NCI-H2196 treated with DMSO at 0.1 percent for 48 hours (cell line): ENCODE results near the gene POLR3A.

Source experiments
- DNase-seq: peaks from one replicate; lab custom pipeline; 2025; ENCODE audit not compliant: unreplicated experiment; lab: John Stamatoyannopoulos, UW

Gene POLR3A

GRCh38 chr10:77983384-77984341 lies 45.7 kb downstream of the POLR3A start:
- DNase-seq: no peak

- no peak for DNase-seq
Measured at GRCh38 chr10:77981281-77981680, 48.0 kb downstream of the POLR3A start.

- DNase-seq: no peak
Measured at GRCh38 chr10:77979221-77979620, 50.1 kb downstream of the POLR3A start.

GRCh38 chr10:77978360-77978759 lies 51.0 kb downstream of the POLR3A start:
- DNase-seq: no peak

- no peak for DNase-seq
Measured at GRCh38 chr10:77977934-77978333, 51.4 kb downstream of the POLR3A start.

GRCh38 chr10:77977016-77977415 lies 52.3 kb downstream of the POLR3A start:
- DNase-seq: no peak

GRCh38 chr10:77975086-77975666 lies 54.1 kb downstream of the POLR3A start:
- DNase-seq: no peak

- DNase-seq: no peak
Measured at GRCh38 chr10:77974396-77975074, 54.8 kb downstream of the POLR3A start.

GRCh38 chr10:77973276-77973675 lies 56.0 kb downstream of the POLR3A start:
- DNase-seq: no peak

GRCh38 chr10:77972148-77972547 lies 57.2 kb downstream of the POLR3A start:
- DNase-seq: no peak

- no peak for DNase-seq
Measured at GRCh38 chr10:77971804-77972144, 57.5 kb downstream of the POLR3A start.

GRCh38 chr10:77970869-77971803 lies 58.2 kb downstream of the POLR3A start:
- peak; percentile 29 for DNase-seq

- DNase-seq: no peak
Measured at GRCh38 chr10:77969114-77969513, 60.2 kb downstream of the POLR3A start.

GRCh38 chr10:77967611-77968022 lies 61.7 kb downstream of the POLR3A start:
- DNase-seq: no peak

- DNase-seq: no peak
Measured at GRCh38 chr10:77965294-77965693, 64.0 kb downstream of the POLR3A start.

GRCh38 chr10:77964811-77965210 lies 64.5 kb downstream of the POLR3A start:
- DNase-seq: no peak

GRCh38 chr10:77963901-77964300 lies 65.4 kb downstream of the POLR3A start:
- DNase-seq: no peak

GRCh38 chr10:77962350-77963146 lies 66.8 kb downstream of the POLR3A start:
- DNase-seq: no peak

GRCh38 chr10:77961668-77962067 lies 67.6 kb downstream of the POLR3A start:
- DNase-seq: no peak

- DNase-seq: no peak
Measured at GRCh38 chr10:77960829-77961329, 68.4 kb downstream of the POLR3A start.
